Esophagus squamous epithelium (tissue), 5 donors: ENCODE measurements around the gene BRIP1. TPM values are rescaled to one million over a fixed set of nuclear protein-coding genes. Genes with fewer than 3 reads are reported as not detected.

Source experiments
- DNase-seq: peaks from one replicate; lab custom pipeline; 2025; lab: John Stamatoyannopoulos, UW
- H3K27ac ChIP-seq, 4 donors: fragments of 200-600 bp; sonication (generic); one replicate each; pipeline ENCODE4 v1.5.1; 2016 to 2019; ENCODE audit warnings: mild to moderate bottlenecking in 1 of 4
- H3K27me3 ChIP-seq, 4 donors: fragments of 200-600 bp; sonication (generic); 1 replicate in 3 of 4; 2 replicates in 1 of 4; pipeline versions ENCODE4 v1.5.1 to v1.6.0; 2017 to 2021; ENCODE audit warnings: antibody characterized with exemption in 1 of 4
- H3K36me3 ChIP-seq, 3 donors: fragments of 200-600 bp; sonication (generic); one replicate each; pipeline ENCODE4 v1.5.1; 2016 to 2019
- H3K4me1 ChIP-seq, 3 donors: fragments of 200-600 bp; sonication (generic); one replicate each; pipeline ENCODE4 v1.5.1; 2017 to 2019
- H3K4me3 ChIP-seq, 4 donors: fragments of 200-600 bp; sonication (generic); 1 replicate in 3 of 4; 2 replicates in 1 of 4; pipeline ENCODE4 v1.5.1; 2016 to 2019; ENCODE audit warnings: mild to moderate bottlenecking in 2 of 4, moderate library complexity in 1 of 4
- H3K9me3 ChIP-seq, 3 donors: fragments of 200-600 bp; sonication (generic); one replicate each; pipeline ENCODE4 v1.5.1; 2016 to 2019
- POLR2A ChIP-seq, 4 donors: fragments of 450-650 bp; IDR thresholded peaks; one replicate each; pipeline ENCODE4 v1.6.1; 2017; ENCODE audit warnings: antibody characterized with exemption in 4 of 4, mild to moderate bottlenecking in 4 of 4, moderate library complexity in 3 of 4
- WGBS, 2 donors: methylation state at CpG; one replicate each; pipeline ENCODE4 v1.1.5; 2018; 5-methylcytosine and 5-hydroxymethylcytosine counted together
- intact Hi-C: fragments of 100-400 bp; cut with DNase I; formaldehyde crosslinking; loops from one replicate; pipeline ENCODE4 v1.15.0; 2022
- total RNA-seq, 4 donors: library from RNA; depleted of rRNA; stranded (reverse); fragments of >200 nt; gene quantifications; one replicate each; pipeline ENCODE4 v1.1.0, GENCODE V29; 2016
- TF ChIP-seq, protein P1 (sequence below), 6 experiments: fragments of 450-650 bp in 4 of 6; fragments of 200-600 bp in 2 of 6; sonication (generic) in 2 of 6; IDR thresholded peaks; one replicate each; pipeline ENCODE4 v1.5.1; 2016 to 2019; ENCODE audit warnings: antibody characterized with exemption in 6 of 6, mild to moderate bottlenecking in 4 of 6, moderate library complexity in 4 of 6
- donor health status: DM: yes; HTN: yes; CAD: no.

The BRIP1 gene
- total RNA-seq, 4 donors from 2014 or later, result 1.6 to 7.0 (median 3.2) TPM

DNA sequence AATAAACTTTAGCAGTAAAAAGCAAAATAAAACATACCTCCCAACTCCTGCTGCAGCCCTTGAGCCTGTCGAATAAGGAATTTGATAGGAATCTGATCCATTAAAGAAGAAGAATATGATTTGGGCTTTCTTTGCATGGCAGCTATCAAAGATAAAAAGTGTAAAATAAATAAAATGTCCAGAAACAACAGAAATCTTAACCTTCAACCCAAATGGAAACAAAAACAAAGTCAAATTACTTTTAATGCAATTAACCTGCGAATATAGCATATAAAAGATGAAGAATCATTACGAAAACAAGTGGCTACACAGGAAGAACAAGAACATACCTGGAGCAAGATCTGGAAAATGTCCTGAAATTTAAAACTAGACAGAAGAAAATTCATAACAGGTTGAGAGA is 21.5 kb upstream of the BRIP1 start:
- Histone ChIP-seq H3K27me3 (no peaks in the 10 kb centered on the region), H3K27ac (no peak overlapping the region), H3K4me3 (no peak overlapping the region), H3K36me3 (peaks cover 0 to 98% (median 7%) of the 10 kb centered on the region in 3 donors), H3K4me1 (no peaks in the 10 kb centered on the region), H3K9me3 (no peaks in the 10 kb centered on the region)
- DNase-seq, result no peak
- TF ChIP-seq POLR2A (IDR thresholded peaks at IDR 0.05), result no peak
- TF ChIP-seq, protein P1, sequence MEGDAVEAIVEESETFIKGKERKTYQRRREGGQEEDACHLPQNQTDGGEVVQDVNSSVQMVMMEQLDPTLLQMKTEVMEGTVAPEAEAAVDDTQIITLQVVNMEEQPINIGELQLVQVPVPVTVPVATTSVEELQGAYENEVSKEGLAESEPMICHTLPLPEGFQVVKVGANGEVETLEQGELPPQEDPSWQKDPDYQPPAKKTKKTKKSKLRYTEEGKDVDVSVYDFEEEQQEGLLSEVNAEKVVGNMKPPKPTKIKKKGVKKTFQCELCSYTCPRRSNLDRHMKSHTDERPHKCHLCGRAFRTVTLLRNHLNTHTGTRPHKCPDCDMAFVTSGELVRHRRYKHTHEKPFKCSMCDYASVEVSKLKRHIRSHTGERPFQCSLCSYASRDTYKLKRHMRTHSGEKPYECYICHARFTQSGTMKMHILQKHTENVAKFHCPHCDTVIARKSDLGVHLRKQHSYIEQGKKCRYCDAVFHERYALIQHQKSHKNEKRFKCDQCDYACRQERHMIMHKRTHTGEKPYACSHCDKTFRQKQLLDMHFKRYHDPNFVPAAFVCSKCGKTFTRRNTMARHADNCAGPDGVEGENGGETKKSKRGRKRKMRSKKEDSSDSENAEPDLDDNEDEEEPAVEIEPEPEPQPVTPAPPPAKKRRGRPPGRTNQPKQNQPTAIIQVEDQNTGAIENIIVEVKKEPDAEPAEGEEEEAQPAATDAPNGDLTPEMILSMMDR (IDR thresholded peaks at IDR 0.05), result no peak
- intact Hi-C loops, result no loop called here
- WGBS, 2 donors, result 89 to 92% methylated on average over 3 of the region's 3 CpGs

DNA sequence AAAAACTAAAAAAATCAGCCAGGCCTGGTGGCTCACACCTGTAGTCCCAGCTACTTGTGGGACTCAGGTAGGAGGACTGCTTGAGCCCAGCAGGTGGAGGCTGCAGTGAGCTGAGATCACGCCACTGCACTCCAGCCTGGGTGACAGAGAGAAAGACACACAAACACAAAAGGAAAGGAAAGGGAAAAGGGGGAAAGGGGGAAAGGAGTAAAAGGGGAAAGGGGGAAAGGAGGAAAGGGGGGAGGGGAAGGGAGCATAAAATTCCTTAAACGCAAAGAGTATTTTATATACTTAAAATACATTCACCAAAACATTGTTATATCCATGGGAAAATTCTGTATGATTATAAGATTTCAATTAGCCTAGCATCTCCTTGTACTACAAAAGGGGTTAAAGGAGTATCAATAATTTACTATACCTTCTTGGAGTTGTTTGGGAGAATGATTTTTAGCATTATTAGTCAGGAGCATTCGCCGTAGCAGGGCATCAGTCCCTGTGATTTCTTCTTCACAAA is 17.3 kb upstream of the BRIP1 start:
- intact Hi-C loops, result no loop called here
- no peak for DNase-seq
- TF ChIP-seq, protein P1 (IDR thresholded peaks at IDR 0.05), result no peak
- TF ChIP-seq POLR2A (IDR thresholded peaks at IDR 0.05), result no peak
- Histone ChIP-seq H3K4me3 (no peak overlapping the region), H3K27ac (no peak overlapping the region), H3K27me3 (no peaks in the 10 kb centered on the region), H3K9me3 (no peaks in the 10 kb centered on the region), H3K36me3 (peaks cover 0 to 98% (median 20%) of the 10 kb centered on the region in 3 donors), H3K4me1 (no peaks in the 10 kb centered on the region)
- WGBS, 2 donors, result 94 to 95% methylated on average over 4 of the region's 4 CpGs

DNA sequence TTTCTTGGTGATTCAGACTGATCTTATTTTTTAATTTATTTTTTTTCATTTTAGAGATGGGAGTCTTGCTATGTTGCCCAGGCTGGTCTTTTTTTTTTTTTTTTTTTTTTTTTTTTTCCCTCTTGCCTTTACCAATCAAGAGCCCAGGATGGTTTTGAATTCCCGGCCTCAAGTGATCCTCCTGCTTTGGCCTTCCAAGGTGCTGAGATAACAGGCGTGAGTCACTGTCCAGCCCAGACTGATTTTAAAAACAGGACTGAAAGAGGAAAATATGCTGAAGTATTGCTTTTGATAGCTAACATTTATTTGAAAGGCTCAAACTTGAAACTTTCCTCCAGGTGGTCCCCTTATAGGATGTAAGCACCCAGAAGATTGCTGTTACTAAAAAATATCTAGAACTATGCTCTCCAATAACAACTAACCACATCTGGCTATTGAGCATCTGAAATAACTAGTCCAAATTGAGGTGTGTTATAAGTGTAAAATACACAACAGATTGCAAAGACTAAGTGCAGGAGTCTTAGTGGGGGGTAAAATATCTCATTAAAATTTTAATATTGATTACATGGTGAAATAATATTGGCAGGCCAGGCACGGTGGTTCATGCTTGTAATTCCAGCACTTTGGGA is 15.8 kb upstream of the BRIP1 start:
- Histone ChIP-seq H3K27ac (no peak overlapping the region), H3K4me3 (no peak overlapping the region), H3K36me3 (peaks cover 0 to 100% (median 20%) of the 10 kb centered on the region in 3 donors), H3K27me3 (no peaks in the 10 kb centered on the region), H3K4me1 (no peaks in the 10 kb centered on the region), H3K9me3 (no peaks in the 10 kb centered on the region)
- intact Hi-C loops, result no loop called here
- DNase-seq, result no peak
- TF ChIP-seq, protein P1 (IDR thresholded peaks at IDR 0.05), result no peak
- no peak for TF ChIP-seq POLR2A (IDR thresholded peaks at IDR 0.05)
- 89 to 100% methylated on average over 3 of the region's 3 CpGs for WGBS, 2 donors

DNA sequence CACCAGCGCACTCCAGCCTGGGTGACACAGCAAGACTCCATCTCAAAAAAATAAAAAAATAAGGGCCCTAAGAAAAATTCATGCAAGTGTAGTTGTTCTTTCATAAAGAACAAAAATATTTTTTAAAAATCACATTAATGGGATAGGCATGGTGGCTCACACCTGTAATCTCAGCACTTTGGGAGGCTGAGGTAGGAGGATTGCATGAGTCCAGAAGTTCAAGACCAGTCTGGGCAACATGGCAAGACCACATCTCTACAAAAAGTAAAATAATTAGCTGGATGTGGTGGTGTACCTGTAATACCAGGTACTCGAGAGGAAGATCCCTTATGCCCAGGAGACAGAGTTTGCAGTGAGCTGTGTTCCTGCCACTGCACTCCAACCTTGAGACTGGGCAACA is 15.2 kb upstream of the BRIP1 start:
- TF ChIP-seq, protein P1 (IDR thresholded peaks at IDR 0.05), result no peak
- no peak for TF ChIP-seq POLR2A (IDR thresholded peaks at IDR 0.05)
- H3K27me3 ChIP-seq, result no peaks in the 10 kb centered on the region
- no peak overlapping the region for H3K4me3 ChIP-seq
- H3K9me3 ChIP-seq, result no peaks in the 10 kb centered on the region
- no peaks in the 10 kb centered on the region for H3K4me1 ChIP-seq
- H3K27ac ChIP-seq, result no peak overlapping the region
- DNase-seq, result no peak
- peaks cover 0 to 100% (median 20%) of the 10 kb centered on the region in 3 donors for H3K36me3 ChIP-seq
- WGBS, 2 donors, result 92 to 100% methylated on average over 2 of the region's 2 CpGs
- intact Hi-C loops, result no loop called here

DNA sequence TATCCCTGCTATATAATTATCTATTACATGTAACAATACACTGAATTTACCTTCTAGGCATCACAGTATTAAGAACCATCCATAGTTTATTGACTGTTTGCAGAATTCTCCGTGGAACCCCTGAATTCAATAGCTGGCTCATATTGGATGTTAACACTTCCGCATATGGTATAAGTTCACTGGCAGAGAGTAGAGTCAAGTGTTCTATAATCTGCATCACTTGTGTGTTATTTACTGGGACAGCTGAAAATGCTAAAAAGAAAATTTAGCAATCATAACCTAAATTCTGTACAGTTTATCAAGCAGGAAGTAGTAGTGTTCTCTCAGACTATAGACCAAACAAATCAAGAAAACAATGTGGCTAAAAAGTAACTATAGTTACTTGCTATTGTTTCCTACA is 14.5 kb upstream of the BRIP1 start:
- WGBS, 2 donors, result 93 to 95% methylated on average over 2 of the region's 2 CpGs
- Histone ChIP-seq H3K27me3 (no peaks in the 10 kb centered on the region), H3K9me3 (no peaks in the 10 kb centered on the region), H3K4me3 (no peak overlapping the region), H3K4me1 (no peaks in the 10 kb centered on the region), H3K36me3 (peaks cover 0 to 99% (median 20%) of the 10 kb centered on the region in 3 donors), H3K27ac (no peak overlapping the region)
- no peak for DNase-seq
- intact Hi-C loops, result no loop called here
- TF ChIP-seq, protein P1 (IDR thresholded peaks at IDR 0.05), result no peak
- no peak for TF ChIP-seq POLR2A (IDR thresholded peaks at IDR 0.05)
